Esophagus squamous epithelium (tissue), 4 donors: ENCODE results near the gene ZFAND3.

Experiments
- POLR2A ChIP-seq, 4 donors: fragments of 450-650 bp; IDR thresholded peaks; one replicate each; pipeline ENCODE4 v1.6.1; 2017; ENCODE audit warnings: antibody characterized with exemption in 4 of 4, mild to moderate bottlenecking in 4 of 4, moderate library complexity in 3 of 4
- TF ChIP-seq, protein P1 (sequence below), 6 experiments: fragments of 450-650 bp in 4 of 6; fragments of 200-600 bp in 2 of 6; sonication (generic) in 2 of 6; IDR thresholded peaks; one replicate each; pipeline ENCODE4 v1.5.1; 2016 to 2019; ENCODE audit warnings: antibody characterized with exemption in 6 of 6, mild to moderate bottlenecking in 4 of 6, moderate library complexity in 4 of 6

DNA sequence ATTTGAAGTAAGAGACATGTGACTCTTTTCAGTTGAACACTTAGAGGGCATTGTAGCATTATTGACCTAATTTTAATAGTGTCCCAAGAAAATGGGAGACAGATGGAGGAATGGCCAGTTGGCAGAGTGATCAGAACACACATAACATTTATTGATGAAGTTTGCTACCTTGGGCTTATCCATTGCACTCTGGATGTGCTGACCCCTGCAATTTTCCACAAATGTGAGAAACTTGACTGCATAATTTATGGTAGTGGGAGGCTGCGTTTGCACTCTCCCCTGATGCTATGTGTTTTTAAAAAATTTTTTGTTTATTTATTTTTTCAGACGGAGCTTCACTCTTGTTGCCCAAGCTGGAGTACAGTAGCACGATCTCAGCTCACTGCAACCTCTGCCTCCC lies 95.9 kb downstream of the ZFAND3 start:
- TF ChIP-seq, protein P1, sequence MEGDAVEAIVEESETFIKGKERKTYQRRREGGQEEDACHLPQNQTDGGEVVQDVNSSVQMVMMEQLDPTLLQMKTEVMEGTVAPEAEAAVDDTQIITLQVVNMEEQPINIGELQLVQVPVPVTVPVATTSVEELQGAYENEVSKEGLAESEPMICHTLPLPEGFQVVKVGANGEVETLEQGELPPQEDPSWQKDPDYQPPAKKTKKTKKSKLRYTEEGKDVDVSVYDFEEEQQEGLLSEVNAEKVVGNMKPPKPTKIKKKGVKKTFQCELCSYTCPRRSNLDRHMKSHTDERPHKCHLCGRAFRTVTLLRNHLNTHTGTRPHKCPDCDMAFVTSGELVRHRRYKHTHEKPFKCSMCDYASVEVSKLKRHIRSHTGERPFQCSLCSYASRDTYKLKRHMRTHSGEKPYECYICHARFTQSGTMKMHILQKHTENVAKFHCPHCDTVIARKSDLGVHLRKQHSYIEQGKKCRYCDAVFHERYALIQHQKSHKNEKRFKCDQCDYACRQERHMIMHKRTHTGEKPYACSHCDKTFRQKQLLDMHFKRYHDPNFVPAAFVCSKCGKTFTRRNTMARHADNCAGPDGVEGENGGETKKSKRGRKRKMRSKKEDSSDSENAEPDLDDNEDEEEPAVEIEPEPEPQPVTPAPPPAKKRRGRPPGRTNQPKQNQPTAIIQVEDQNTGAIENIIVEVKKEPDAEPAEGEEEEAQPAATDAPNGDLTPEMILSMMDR (IDR thresholded peaks at IDR 0.05): no peak
- TF ChIP-seq POLR2A (IDR thresholded peaks at IDR 0.05): no peak
